Astrocyte (in vitro differentiated cells and primary cell): ENCODE measurements around the gene TSR3.

Experiments
- EZH2 ChIP-seq: IDR thresholded peaks from 2 replicates; pipeline ENCODE4 v1.6.1; 2012; ENCODE audit warnings: mild to moderate bottlenecking, low read length, inconsistent platforms; ENCODE audit not compliant: insufficient read depth
- TF ChIP-seq, protein P1 (sequence below): IDR thresholded peaks from 2 replicates; pipeline ENCODE4 v1.5.1; 2011; ENCODE audit warnings: low read depth, mild to moderate bottlenecking, inconsistent platforms, low read length, moderate library complexity; ENCODE audit not compliant: insufficient read depth

DNA sequence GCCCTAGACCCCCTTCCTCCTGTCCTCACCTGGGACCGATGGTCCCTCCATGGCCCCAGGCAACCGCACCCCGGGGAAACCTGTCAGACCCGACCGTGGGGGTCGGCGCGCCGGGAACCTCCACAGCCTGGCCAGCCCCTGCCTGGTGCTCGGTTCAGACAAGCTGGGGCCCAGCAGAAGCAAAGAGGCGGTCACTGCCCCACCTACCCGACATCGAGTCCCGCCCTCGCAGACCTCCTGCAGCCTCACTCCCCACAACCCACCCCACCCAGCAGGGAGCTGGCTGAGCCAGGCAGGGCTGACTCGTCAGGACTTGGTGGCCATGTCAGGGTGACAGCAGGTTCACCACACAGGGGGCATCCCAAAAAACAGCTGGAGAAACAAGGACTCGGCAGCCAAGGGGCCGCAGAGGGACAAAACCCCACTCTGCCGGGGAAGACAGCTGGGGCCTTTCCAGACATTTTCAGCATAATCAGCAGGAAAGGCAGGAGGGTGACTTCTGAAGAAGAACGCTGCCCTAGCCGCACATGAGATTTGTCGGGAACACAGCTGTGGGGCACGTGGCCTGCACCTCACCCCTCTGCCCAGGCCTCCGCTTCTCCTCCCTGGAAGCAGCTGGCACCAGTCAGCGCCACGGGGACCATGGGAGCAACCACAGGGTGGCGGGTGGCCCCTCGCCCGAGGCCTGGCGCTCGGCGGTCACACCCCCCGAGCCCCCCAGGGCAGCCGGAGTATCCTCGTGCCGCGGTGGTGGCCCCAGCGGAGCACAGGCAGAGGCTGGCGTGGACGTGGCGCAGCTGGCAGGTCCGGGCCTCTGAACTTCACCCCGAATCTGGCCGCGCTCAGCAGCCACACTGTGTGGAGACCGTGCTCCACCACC lies 23.0 kb upstream of the TSR3 start:
- TF ChIP-seq, protein P1, sequence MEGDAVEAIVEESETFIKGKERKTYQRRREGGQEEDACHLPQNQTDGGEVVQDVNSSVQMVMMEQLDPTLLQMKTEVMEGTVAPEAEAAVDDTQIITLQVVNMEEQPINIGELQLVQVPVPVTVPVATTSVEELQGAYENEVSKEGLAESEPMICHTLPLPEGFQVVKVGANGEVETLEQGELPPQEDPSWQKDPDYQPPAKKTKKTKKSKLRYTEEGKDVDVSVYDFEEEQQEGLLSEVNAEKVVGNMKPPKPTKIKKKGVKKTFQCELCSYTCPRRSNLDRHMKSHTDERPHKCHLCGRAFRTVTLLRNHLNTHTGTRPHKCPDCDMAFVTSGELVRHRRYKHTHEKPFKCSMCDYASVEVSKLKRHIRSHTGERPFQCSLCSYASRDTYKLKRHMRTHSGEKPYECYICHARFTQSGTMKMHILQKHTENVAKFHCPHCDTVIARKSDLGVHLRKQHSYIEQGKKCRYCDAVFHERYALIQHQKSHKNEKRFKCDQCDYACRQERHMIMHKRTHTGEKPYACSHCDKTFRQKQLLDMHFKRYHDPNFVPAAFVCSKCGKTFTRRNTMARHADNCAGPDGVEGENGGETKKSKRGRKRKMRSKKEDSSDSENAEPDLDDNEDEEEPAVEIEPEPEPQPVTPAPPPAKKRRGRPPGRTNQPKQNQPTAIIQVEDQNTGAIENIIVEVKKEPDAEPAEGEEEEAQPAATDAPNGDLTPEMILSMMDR: no peak
- no peak for TF ChIP-seq EZH2
